ENCODE results near the gene RPL38.

The RPL38 gene

DNA sequence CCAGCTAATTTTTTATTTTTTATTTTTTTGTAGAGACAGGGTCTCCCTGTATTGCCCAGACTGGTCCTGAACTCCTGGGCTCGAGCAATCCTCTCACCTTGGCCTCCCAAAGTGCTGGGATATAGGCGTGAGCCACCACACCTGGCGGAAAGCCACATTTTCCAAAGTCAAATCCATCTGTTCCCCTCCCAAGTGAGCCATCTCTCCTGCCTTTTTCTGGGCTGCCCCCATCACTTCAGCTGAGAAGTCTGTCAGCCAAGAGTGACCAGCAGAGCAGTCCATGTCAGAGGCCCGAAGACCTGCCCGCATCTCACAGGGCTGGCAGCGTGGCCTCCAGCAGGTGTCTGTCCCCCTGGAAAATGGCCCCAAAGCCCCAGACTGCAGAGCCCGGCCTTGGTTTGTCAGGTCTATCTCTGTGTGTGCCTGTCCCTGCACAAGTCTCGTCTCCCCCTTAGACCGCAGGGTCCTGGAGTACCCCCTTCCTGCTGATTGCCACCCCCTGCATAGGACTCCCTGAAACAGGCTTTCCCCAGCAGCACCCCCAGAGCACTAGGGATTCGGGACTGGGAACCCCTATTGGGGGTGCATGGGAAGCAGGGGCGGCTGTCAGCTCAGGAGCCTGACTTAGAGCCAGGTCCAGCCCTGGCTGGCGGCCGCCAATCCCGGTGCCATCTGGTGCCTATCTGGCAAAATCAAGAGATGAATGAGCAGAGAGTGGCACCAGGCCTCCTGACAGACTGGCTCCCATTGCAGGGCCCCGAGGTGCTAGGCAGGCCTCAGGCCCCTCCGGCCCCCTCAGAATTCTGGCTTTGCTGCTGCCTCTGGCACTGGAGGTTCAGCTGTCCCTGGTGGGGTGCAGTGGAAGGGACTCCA, 17.7 kb downstream of the RPL38 start:
- no peaks in the 10 kb centered on the region for H3K4me1 ChIP-seq (ENCODE audit: insufficient read depth, low read length)
- no peak overlapping the region for H3K9ac ChIP-seq (ENCODE audit: low read depth, low read length)
- H3K9me3 ChIP-seq (ENCODE audit: insufficient read depth, low read depth, low read length): no peaks in the 10 kb centered on the region
- no peak overlapping the region for H3K4me3 ChIP-seq (ENCODE audit: low read length)
- H3K27ac ChIP-seq (ENCODE audit: low read length): no peak overlapping the region
- H3K36me3 ChIP-seq (ENCODE audit: insufficient read depth, low read depth, low read length): no peaks in the 10 kb centered on the region
- no peaks in the 10 kb centered on the region for H3K27me3 ChIP-seq (ENCODE audit: insufficient read depth, low read length)

DNA sequence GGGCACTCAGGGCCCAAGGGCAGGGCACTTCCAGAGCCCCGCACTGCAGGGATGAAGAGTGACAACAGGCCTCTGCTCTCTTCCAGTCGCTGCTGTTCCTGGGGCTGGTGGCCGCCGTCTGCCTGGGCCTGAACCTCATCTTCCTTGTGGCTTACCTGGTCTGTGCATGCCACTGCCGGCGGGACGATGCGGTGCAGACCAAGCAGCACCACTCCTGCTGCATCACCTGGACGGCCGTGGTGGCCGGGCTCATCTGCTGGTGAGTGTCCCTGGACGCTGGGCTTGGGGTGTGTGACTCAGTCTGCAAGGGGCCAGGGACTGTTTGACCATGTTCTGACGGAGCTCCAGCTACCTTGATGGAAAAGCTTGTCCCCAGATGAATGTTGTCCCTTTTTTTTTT, 18.9 kb downstream of the RPL38 start:
- Histone ChIP-seq H3K27ac (ENCODE audit: low read length) (no peak overlapping the region), H3K36me3 (ENCODE audit: insufficient read depth, low read depth, low read length) (no peaks in the 10 kb centered on the region), H3K4me1 (ENCODE audit: insufficient read depth, low read length) (no peaks in the 10 kb centered on the region), H3K4me3 (ENCODE audit: low read length) (no peak overlapping the region), H3K27me3 (ENCODE audit: insufficient read depth, low read length) (no peaks in the 10 kb centered on the region), H3K9ac (ENCODE audit: low read depth, low read length) (no peak overlapping the region), H3K9me3 (ENCODE audit: insufficient read depth, low read depth, low read length) (no peaks in the 10 kb centered on the region)

DNA sequence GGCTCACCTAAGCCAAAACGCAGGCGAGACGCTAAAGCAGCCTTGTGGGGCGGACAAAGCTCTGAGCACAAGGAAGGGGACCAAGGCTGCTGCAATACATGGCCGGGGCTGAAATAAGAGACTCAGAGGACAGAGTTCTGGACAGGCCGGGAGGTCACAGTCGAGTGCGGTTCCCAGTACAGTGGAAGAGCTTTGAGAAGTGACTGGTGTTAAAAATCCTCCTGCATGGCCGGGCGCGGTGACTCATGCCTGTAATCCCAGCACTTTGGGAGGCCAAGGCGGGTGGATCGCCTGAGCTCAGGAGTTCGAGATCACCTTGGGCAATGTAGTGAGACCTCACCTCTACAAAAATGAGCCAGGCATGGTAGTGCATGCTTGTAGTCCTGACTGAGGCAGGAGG, 20.4 kb downstream of the RPL38 start:
- Histone ChIP-seq H3K9ac (ENCODE audit: low read depth, low read length) (no peak overlapping the region), H3K27me3 (ENCODE audit: insufficient read depth, low read length) (no peaks in the 10 kb centered on the region)

DNA sequence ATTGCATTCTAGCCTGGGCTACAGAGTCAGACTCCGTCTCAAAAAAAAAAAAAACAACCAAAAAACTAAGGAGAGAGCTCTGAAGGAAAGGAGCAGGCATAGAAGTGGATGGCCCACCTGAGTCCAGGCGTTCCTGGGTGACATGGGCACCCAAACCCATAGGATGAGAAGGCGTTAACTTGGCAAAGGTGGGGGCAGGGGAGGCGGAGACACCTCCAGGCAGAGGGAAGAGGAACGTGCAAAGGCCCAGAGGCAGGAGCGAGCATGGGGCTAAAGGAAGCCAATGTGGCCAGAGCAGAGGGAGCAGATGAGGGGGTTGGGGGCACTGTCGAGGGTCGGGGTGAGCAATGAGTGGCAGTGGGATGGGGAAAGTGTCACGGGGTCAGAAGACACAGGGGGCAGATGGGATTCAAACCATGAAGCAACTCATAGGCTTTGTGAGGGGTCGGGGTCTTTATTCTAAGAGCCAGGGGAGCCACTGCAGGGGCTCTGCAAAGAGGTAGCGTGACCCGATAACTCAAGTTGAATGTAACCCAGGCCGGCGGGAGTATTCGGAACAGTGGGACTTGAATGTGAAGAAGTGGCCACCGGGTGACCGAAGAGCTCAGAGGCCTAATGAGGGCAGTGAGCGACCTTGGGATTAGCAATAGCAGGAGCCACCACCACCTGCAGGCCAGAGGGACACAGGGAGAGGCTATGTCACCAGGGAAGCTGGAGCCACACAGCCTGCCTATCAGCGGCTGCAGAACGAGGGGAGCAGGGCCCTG, 21.7 kb downstream of the RPL38 start:
- Histone ChIP-seq H3K27ac (ENCODE audit: low read length) (no peak overlapping the region), H3K9me3 (ENCODE audit: insufficient read depth, low read depth, low read length) (no peaks in the 10 kb centered on the region), H3K9ac (ENCODE audit: low read depth, low read length) (no peak overlapping the region), H3K36me3 (ENCODE audit: insufficient read depth, low read depth, low read length) (no peaks in the 10 kb centered on the region), H3K4me1 (ENCODE audit: insufficient read depth, low read length) (no peaks in the 10 kb centered on the region), H3K27me3 (ENCODE audit: insufficient read depth, low read length) (no peaks in the 10 kb centered on the region), H3K4me3 (ENCODE audit: low read length) (no peak overlapping the region)

More for the DNA sequence above, 20.4 kb downstream of the RPL38 start:
- Histone ChIP-seq H3K36me3 (ENCODE audit: insufficient read depth, low read depth, low read length) (no peaks in the 10 kb centered on the region), H3K4me1 (ENCODE audit: insufficient read depth, low read length) (no peaks in the 10 kb centered on the region), H3K9me3 (ENCODE audit: insufficient read depth, low read depth, low read length) (no peaks in the 10 kb centered on the region), H3K27ac (ENCODE audit: low read length) (no peak overlapping the region), H3K4me3 (ENCODE audit: low read length) (no peak overlapping the region)

DNA sequence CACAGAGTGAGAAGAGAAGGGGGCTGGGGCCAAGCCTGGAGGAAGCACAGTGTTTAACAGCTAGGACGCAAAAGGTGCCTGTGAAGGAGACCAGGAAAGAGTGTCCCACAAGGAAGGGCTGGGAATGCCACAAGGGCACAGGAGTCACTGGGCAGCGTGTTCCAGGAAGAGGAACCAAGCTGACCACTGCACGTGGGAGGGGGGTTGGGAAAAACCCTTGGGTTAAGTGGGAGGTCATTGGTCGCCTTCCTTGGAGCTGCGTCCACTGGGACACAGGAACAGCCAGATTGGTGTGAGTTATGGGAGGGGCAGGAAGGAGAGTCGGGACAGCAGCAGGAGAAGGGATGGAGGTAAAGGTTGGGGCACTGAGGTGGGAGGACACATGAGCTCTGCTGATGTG, 22.8 kb downstream of the RPL38 start:
- H3K27me3 ChIP-seq (ENCODE audit: insufficient read depth, low read length): no peaks in the 10 kb centered on the region
- H3K4me1 ChIP-seq (ENCODE audit: insufficient read depth, low read length): no peaks in the 10 kb centered on the region
- no peak overlapping the region for H3K27ac ChIP-seq (ENCODE audit: low read length)
- no peak overlapping the region for H3K9ac ChIP-seq (ENCODE audit: low read depth, low read length)
- H3K4me3 ChIP-seq (ENCODE audit: low read length): no peak overlapping the region
- no peaks in the 10 kb centered on the region for H3K36me3 ChIP-seq (ENCODE audit: insufficient read depth, low read depth, low read length)
- H3K9me3 ChIP-seq (ENCODE audit: insufficient read depth, low read depth, low read length): no peaks in the 10 kb centered on the region

DNA sequence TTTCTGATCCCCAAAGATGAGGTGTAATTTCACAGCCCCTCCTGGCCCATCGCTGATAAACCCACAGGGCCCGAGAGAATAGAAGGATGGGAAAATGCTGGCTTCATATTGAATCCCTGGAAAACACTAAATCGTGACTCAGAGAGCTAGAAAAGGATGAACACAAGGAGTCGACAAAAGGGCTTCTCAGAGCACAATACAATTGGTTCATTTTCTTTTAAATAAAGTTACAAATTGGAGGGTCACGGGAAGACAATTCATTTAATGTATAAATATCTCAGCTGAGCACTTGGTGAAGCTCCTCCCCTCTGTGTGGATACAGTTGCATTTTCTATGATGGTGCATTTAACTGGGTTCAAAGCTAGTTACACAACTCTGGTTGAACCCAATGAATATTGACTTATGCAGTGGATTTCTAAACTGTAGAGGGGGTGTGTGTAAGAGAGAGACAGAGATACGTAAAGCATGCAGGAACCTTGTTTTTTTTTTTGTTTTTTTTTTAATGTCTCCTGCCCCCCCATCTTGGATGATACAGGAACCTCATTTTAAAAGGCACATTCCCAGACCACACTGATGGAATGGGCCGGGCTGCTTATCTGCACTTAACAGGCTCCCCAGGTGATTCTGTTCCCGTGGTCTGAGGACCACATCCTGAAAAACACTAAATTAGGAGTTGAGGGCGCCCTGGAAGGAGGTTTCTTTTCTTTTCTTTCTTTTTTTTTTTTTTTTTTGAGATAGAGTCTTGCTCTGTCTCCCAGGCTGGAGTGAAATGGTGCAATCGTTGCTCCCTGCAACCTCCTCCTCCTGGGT, 24.0 kb downstream of the RPL38 start:
- no peak overlapping the region for H3K27ac ChIP-seq (ENCODE audit: low read length)
- no peaks in the 10 kb centered on the region for H3K36me3 ChIP-seq (ENCODE audit: insufficient read depth, low read depth, low read length)
- H3K9me3 ChIP-seq (ENCODE audit: insufficient read depth, low read depth, low read length): no peaks in the 10 kb centered on the region
- no peak overlapping the region for H3K9ac ChIP-seq (ENCODE audit: low read depth, low read length)
- H3K4me1 ChIP-seq (ENCODE audit: insufficient read depth, low read length): no peaks in the 10 kb centered on the region
- no peaks in the 10 kb centered on the region for H3K27me3 ChIP-seq (ENCODE audit: insufficient read depth, low read length)
- H3K4me3 ChIP-seq (ENCODE audit: low read length): no peak overlapping the region

DNA sequence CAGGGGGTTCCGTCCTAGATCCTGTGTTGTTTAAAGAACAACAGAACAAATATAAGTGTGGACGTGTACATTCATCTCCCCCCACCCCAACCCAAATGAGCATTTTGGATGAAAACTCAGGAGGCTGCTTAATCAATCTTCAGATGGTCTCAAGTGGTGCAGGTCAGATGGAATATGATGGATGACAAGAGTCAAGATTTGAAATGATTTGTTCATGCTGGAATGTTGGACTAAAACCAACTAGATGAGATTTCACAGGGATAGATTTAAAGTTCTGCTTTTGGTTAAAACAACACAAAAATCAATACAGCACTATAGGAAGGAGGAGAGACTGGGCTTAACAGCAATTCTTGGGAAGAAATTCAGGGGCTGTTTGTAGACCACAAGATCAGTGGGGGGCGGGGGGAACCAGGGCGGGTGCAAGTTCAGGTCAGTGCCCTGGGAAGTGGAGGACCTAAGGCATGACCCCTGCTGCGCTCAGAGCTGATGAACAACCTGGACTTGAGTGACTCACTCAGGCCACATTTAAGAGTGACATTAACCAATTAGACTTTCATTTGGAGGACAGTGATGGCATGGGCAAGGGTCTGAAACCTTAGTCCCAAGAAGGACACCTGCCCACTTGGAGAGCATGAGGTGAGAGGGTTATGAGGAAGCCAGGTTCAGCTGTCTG, 25.0 kb downstream of the RPL38 start:
- H3K4me1 ChIP-seq (ENCODE audit: insufficient read depth, low read length): no peaks in the 10 kb centered on the region
- H3K9me3 ChIP-seq (ENCODE audit: insufficient read depth, low read depth, low read length): no peaks in the 10 kb centered on the region
- H3K27ac ChIP-seq (ENCODE audit: low read length): no peak overlapping the region
- H3K9ac ChIP-seq (ENCODE audit: low read depth, low read length): no peak overlapping the region
- no peaks in the 10 kb centered on the region for H3K36me3 ChIP-seq (ENCODE audit: insufficient read depth, low read depth, low read length)
- H3K4me3 ChIP-seq (ENCODE audit: low read length): no peak overlapping the region
- no peaks in the 10 kb centered on the region for H3K27me3 ChIP-seq (ENCODE audit: insufficient read depth, low read length)

DNA sequence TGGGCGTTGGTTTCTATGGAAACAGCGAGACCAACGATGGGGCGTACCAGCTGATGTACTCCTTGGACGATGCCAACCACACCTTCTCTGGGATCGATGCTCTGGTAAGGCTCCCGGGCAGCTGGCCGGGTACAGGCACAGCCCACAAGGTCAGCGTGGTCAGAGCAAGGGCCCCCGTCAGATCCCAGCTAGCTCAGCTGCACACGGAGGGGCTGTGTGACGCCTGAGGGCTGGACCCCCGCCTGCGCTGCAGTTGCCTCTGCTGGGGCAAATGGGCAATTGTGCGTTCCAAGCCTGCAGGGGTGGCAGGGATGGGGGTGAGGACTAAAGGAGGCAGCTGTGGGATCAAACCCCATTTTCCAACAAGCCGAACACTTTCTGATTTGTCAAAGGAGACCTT, 27.4 kb downstream of the RPL38 start:
- H3K4me1 ChIP-seq (ENCODE audit: insufficient read depth, low read length): no peaks in the 10 kb centered on the region; the same call in 1 of the 2 replicates
- no peak overlapping the region for H3K27ac ChIP-seq (ENCODE audit: low read length)
- H3K4me3 ChIP-seq (ENCODE audit: low read length): no peak overlapping the region
- no peak overlapping the region for H3K9ac ChIP-seq (ENCODE audit: low read depth, low read length)
- H3K36me3 ChIP-seq (ENCODE audit: insufficient read depth, low read depth, low read length): no peaks in the 10 kb centered on the region
- no peaks in the 10 kb centered on the region for H3K9me3 ChIP-seq (ENCODE audit: insufficient read depth, low read depth, low read length)
- no peaks in the 10 kb centered on the region for H3K27me3 ChIP-seq (ENCODE audit: insufficient read depth, low read length)

DNA sequence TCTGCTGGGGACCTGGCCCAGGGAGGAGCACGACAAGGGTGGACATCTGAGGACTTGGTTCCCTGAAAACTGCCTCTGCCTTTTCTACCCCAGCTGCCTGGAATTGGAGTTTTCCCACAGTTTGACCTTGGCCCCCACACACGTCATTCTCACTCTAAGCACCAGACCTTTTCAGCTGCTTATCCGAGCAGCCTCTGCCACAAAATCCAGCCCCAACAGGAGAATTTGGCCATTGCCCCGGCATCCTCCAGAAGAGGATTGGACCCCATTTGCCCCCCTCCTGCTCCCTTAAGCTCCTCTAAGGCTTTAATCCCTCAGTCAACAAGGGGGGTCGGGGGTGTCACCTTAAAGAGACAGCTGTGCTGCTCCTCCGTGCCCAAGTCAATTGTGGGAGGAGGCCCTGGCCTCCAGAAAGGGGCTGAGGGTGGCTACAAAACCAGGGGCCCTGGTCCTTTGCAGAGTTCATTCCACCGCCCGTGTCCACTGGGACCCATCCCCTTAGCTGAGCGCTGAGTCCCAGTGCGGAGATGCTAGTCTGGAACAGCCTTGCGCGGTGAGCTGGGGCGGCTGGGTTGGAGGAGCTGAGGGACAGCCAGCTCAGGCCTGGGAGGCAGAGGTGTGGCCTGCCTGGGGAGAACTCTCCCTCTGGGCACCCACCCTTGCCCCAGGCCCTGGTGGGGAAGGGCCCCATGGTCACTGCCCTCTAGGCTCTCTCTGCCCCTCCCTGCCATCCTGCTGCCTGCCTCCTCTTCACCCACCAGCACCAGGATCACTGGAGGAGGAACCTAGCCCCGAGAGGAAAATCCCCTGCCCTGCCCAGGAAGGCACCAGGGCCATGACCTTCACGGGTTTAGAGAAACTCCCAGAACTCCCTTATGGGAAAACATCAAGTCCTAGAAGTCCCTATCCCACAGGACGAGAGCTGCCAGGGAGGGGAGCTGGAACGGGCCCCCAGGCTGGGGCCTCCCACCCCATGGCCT, 28.7 kb downstream of the RPL38 start:
- Histone ChIP-seq H3K4me3 (ENCODE audit: low read length) (no peak overlapping the region), H3K27ac (ENCODE audit: low read length) (no peak overlapping the region)

DNA sequence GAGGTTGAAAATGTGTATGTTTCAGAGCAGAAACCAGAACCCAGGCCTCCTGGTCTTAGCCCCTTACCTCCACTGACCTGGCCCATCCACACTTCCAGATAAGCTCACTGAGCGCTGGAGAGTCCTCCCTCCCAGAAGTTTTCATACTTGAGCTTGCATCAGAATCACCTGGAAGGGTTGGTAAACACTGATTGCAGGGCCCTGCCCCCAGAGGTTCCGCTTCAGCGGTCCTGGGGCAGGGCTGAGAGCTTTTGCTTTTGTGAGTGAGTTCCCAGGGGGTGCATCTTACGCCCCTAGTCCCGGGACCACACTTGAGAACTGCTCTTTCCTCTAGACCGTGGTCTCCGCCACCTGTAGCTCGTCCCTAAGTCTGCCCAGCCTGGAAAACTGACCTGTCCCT, 30.5 kb downstream of the RPL38 start:
- Histone ChIP-seq H3K9me3 (ENCODE audit: insufficient read depth, low read depth, low read length) (no peaks in the 10 kb centered on the region), H3K4me1 (ENCODE audit: insufficient read depth, low read length) (peaks cover 3% of the 10 kb centered on the region; the same call in 1 of the 2 replicates), H3K27me3 (ENCODE audit: insufficient read depth, low read length) (no peaks in the 10 kb centered on the region), H3K4me3 (ENCODE audit: low read length) (no peak overlapping the region), H3K9ac (ENCODE audit: low read depth, low read length) (no peak overlapping the region; the same call in 1 of the 2 replicates), H3K27ac (ENCODE audit: low read length) (no peak overlapping the region), H3K36me3 (ENCODE audit: insufficient read depth, low read depth, low read length) (no peaks in the 10 kb centered on the region)

More for the DNA sequence above, 28.7 kb downstream of the RPL38 start:
- no peak overlapping the region for H3K9ac ChIP-seq (ENCODE audit: low read depth, low read length)
- H3K9me3 ChIP-seq (ENCODE audit: insufficient read depth, low read depth, low read length): no peaks in the 10 kb centered on the region
- H3K4me1 ChIP-seq (ENCODE audit: insufficient read depth, low read length): peaks cover 3% of the 10 kb centered on the region; the same call in 1 of the 2 replicates
- no peaks in the 10 kb centered on the region for H3K36me3 ChIP-seq (ENCODE audit: insufficient read depth, low read depth, low read length)
- no peaks in the 10 kb centered on the region for H3K27me3 ChIP-seq (ENCODE audit: insufficient read depth, low read length)
